Stimulated activated CD4-positive, alpha-beta T cell treated with anti-CD3 and anti-CD28 coated beads, Interleukin-1b, Interleukin-23, amount 100 ng/mL, for 24 hours (primary cell): ENCODE measurements around the gene SS18L1.
"Not testable (repeated sequence)": the region's sequence is repeated elsewhere in the genome, so short reads cannot be mapped to it uniquely, and the experiment has no call there.

Source experiments
- DNase-seq, 4 experiments: peaks; one replicate each; pipeline ENCODE4 v3.0.0-alpha.2; 2020; ENCODE audit warnings: low read depth in 4 of 4, low spot score in 1 of 4

SS18L1 gene, protein sequence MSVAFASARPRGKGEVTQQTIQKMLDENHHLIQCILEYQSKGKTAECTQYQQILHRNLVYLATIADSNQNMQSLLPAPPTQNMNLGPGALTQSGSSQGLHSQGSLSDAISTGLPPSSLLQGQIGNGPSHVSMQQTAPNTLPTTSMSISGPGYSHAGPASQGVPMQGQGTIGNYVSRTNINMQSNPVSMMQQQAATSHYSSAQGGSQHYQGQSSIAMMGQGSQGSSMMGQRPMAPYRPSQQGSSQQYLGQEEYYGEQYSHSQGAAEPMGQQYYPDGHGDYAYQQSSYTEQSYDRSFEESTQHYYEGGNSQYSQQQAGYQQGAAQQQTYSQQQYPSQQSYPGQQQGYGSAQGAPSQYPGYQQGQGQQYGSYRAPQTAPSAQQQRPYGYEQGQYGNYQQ

DNA sequence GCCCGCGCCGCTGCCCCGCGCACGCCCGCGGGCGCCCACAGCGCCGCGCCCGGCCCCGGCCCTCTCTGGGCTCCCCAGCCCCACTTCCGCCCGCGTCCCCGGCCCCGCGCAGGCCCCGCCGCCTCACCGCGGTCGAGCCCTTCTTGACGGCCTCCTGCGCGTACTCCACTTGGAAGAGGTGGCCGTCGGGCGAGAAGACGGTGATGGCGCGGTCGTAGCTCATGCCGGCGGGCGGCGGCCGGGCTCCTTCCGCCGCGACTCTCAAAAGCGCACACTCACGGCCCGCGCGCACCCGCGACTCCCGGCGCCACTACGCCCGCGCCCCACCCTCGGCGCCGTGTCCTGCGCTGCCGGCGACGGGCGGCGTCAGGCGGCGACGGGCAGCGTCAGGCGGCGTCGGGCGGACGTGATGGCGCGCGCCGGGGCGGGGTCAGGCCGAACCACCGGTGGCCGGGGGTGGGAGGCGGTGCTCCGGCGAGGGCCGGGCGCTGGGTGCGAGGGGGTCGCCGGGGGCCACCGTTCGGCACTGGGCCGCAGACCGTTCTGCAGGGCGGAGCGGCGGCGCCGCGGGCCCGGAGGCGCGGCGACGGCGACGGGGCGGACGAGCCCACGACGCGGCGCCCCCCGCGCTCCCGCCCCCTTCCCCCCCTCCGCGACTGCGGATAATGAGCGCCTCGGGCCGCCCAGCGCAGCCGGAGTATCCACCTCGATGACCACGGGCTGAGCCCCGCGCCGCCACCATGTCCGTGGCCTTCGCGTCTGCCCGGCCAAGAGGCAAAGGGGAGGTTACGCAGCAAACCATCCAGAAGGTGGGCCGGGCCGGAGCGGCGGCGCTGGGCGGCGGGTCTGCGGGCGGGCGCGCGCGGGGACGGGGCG is at the start of gene SS18L1, which contains the start of gene PSMA7:
TSS of gene SS18L1 (plus strand) at position 689 of the 876 bp plus-strand sequence. CDS start at position 741, 52 bp downstream.
TSS of gene PSMA7 (minus strand) at position 314 of the 876 bp plus-strand sequence. CDS start at position 223, 91 bp downstream.
- DNase-seq, result peak; percentile 69 to 78 (median 70)

DNA sequence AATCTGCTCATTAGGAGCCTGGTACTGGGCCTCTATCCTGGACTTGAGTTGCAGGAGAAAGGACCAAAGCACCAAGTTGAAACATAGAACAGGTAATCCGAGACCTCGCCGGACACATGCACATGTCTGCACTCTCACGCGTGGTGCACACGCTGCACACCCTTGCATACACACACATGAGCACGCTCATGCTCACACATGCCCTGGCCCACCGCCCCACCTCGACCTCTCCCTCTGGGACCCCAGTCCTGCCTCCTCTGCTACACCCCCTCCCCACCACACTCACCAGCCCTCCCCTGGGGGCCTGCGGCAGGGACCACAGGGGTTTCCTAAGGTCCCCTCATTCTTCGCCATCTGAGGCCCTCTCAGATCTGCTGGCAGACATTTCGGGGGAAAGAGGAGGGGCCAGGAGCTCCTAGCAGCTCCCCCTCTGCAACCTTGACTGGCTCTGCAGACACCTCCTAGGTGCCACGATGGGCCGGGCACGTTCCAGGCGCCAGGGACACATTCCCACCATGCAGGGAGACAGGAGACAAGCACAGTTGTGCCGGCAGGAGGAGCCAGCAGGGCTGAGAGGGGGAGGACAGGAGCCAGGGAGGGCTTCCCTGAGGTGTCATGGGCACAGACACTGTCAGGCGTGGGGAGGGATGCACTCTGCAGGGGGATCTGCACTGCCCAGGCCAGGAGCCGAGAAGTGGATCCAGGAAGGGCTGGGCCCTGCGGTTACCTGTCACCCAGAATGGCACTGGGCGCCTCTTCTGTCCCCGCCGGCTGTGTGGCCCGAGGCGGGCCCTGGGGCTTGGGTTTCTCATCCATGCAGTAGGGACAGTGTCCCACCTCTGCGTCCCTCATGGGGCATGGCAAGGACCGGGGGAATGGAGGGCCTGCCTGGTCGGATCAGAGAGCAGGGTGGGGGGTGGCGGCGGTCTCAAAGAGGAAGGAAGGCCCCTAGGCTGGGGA is 46.9 kb upstream of the SS18L1 start:
- DNase-seq, result no peak

DNA sequence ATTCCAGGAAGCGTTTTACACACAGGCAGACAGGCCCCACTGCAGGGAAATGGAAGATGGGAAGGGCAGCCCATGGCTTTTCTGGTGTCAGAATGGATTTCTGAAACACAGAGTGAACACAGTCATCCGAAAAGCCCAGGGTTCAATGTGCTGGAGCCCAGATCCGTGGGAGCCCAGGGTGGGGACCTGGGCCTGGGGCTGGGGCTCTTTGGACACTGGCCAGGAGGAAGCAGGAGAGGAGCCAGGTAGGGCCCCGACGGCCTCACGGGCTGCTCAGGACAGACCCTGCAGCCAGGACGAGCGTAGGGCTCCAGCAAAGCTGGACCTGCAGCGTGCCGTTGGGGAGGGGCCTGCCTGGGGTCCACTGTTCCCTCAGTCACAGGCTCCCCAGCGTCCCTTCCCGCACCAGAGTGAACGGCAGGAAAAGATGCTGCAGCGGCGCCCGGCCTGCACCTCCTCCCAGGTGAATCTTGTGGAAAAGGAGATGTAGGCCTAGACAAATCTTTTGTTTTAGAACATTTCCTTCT is 45.6 kb upstream of the SS18L1 start:
- no peak for DNase-seq

DNA sequence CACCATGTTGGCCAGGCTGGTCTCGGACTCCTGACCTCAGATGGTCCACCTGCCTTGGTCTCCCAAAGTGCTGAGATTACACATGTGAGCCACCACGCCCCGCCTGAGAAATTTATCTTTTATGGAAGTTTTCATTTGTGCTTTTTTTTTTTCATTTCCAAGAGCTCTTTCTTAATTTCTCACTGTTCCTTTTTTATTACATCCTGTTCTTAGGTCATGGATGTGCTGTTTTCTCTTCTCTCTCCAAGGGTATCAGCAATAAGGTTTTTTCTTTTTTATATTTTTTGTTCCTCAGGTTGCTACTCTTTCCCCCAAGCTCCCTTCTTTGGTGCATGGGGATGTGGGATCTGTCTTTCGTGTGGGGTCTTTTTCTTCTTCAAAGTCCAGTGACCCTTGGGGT is 42.5 kb upstream of the SS18L1 start:
- DNase-seq, result no peak

DNA sequence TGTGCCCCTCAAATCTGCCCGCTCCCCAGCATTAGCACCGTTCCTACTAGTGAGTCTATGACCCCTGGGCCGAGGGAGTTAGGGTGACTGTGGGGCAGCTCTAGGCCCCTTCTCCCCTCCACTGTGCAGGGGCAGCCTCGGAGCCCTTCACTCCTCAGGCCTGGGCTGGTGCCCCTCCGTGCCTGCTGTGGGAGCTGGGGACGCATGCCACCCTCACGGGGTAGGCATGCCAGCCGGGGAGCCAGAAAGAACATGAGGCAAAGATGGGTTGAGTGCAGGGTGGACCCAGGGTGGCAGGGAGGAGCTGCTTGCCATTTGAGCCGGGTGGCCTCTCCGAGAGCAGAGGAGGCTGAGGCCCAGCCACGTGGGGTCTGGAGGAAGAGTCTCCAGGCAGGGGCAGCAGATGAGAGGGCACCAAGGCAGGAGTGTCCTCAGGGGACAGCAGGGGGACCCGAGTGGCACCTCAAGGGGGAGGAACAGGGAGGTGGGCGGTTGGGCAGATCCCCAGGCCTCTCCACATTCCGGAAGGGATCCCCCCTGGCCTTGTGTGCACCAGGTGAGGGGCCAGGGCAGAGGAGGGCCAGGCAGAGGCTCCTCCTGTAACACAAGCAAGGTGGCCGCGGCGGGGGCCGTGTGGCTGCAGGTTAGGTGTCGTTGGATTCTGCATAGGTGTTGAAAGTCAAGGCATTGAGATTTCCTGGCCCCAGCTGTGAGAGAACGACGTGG is 39.9 kb upstream of the SS18L1 start:
- no peak for DNase-seq

DNA sequence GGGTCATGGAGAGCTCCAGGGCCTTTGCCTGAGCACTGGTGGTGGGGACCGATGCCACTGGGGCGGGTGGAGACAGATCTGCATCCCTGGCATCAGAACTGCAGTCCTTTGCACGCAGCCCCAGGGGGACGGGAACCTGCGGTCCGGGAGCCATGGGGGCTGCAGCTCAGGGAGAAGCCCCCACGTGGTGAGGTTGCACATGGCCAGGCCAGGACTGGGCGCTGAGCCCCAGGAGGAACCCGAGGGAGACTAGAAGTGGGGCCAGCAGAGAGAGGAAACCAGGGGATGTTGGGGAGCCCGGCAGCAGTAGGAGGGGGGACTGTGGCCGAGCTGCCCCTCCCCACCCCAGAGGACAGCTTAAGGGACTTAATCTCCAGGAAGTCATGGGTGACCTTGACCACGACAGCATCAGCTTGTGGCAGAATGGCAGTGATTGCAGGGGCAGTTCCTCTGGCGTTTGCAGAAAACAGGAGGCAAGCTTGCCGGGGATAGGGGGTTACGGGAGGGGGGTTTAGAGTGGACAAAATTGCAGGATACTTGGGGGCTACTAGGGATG is 39.3 kb upstream of the SS18L1 start:
- no peak for DNase-seq

DNA sequence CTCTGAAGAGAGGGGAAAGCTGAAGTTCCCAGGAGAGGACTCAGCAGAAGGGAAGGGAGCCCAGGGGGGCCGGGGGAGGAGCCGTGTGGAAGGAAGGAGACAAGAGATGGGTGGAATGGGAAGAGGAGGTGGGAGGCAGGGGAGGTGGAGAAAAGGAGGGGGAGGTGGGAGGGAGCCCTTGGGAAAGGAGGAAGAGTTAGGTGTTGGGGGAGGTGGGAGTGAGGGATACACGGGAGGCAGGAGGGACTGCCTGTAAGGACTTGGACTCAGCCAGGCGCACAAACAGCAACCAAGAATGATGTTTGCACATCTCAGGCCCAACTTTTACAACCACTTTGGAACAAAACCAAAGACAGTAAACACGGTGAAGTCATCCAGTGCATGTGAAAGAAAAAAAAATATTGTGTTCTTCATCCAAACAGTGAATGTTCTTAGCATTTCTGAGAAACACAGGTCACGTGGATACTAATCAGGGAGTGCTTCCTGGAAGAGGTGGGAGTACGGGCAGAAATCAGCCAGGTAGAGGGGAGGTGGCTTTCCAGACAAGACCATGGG is 38.7 kb upstream of the SS18L1 start:
- no peak for DNase-seq

DNA sequence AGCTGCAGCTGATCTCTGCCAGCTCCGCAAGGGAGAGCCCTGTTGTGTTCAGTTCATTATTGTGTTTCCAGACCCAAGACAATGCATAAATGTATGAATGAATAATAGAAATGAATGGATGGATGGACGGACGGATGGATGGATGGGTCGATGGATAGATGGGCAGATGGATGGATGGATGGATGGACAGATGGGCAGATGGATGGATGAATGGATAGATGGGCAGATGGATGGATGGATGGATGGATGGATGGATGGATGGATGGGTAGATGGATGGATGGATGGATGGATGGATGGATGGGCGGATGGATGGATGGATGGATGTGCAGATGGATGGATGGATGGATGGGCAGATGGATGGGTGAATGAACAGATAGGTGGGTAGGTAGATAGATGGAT is 38.0 kb upstream of the SS18L1 start:
- no peak for DNase-seq

DNA sequence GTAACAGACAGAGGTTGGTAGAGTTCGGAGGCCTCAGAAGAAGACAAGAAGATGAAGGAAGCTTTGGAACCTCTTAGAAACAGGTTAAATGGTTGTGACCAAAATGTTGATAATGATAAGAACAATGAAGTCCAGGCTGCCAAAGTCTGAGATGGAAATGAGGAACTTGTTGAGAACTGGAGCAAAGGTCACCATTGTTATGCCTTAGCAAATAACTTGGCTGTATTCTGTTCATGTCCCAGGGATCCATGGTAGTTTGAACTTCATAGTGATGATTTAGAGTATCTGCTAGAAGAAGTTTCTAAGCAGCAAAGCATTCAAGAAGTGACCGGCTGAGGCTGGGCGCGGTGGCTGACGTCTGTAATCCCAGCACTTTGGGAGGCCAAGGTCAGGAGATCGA is 32.4 kb upstream of the SS18L1 start:
- no peak for DNase-seq

DNA sequence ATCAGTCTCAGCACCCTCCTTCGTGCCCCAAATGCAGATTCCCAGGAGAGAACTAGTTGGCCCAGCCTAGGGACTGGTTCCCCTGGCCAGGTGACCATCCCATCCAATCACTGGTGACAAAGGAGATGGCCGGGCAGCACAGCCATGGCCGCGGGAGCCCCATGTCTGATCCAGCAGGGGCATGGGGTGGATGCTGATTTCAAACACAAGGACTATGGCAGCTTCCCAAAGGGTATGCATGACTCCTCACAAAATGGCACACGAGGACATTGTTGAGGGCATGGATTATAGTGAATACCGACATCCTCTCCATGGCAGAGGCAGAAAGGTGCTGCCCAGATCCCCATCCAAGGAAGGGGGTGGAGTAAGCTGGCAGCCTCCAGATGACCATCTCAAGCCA is 31.2 kb upstream of the SS18L1 start:
- no peak for DNase-seq

DNA sequence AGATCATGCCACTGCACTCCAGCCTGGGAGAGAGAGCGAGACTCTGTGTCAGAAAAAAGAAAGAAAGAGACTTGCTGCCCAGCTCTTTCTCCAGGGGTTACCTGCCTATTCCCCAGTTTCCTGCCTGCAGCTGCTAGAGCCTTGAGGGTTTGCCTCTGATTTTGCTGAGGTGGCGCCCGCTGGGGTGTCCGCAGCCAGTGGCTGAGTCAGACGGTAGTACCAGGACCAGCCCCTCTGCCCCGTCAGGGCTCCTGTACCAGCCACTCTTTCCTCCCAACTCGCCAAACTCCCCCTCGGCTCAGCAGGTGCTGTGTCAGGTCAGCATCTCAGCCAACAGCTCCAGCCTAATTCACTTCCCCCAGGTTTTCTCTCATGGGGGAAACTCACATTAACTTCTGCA is 28.7 kb upstream of the SS18L1 start:
- DNase-seq, result no peak

DNA sequence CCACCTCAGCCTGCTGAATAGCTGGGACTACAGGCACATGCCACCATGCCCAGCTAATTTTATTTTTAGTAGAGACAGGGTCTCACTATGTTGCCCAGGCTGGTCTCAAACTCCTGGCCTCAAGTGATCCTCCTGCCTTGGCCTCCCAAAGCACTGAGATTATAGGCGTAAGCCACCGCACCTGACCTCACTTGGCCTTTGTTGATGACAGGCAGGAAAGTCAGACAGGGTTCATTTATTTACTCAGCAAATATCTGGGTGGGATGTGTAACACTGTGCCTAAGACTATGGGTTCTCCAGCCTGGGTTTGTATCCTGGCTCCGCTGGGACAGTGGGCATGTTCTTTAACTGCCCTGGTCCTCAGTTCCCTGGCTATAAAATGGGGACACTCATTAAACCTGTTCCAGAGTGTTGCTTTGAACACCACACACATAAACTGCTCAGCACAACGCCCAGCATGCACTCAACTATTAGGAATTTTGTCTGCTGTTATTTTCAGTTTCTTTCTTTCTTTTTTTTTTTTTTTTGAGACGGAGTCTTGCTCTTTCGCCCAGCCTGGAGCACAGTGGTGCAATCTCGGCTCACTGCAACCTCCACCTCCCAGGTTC is 27.7 kb upstream of the SS18L1 start:
- not testable (repeated sequence) for DNase-seq

DNA sequence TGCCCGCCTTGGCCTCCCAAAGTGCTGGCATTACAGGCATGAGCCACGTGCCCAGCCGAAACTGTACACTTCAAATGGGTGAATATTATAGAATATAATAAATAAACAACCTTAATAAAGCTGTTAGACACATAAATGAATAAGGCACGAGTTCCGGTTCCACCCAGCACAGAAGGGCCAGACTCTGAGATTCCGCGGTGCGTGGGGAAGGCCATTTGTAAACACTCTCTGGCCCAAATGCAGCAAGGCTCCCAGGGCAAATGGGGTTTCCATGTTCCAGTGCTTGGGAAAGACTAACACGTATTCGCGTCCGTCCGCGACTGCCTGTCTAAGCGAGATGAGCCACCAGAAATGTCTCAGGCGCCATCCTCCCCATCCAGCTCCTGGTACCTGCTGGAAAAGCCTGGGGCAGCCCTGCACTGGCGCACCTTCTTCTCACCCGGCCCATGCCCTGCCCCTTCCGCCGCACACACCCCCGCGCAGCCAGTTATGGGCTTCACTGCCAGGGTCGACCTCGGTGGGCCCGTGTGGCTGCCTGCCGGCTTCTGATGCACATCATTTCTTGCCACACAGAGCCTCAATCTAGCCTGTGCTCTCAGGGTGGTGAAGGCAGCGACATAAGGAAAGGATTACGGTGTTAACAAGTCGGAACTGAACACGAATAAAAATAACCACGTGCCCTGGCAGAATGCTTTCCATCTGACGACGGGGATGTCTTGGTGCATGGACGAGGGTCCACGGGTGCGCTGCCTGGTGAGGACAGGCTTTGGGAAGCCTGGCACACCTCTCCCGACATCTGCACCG is 26.8 kb upstream of the SS18L1 start:
- no peak for DNase-seq

DNA sequence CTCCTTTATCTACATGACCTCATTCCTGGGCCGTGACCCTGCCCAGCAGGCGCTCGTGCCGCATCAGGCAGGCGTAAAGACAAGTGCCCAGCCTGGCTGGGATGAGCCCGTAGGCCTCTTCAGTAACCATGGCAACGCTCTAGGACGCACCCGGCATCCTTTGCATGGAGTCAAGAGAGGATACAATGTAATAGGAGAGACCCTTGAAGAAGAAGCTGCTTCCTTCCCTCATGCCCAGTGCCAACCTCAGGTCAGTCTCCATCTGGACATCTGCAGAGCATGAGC is 26.3 kb upstream of the SS18L1 start:
- no peak for DNase-seq

DNA sequence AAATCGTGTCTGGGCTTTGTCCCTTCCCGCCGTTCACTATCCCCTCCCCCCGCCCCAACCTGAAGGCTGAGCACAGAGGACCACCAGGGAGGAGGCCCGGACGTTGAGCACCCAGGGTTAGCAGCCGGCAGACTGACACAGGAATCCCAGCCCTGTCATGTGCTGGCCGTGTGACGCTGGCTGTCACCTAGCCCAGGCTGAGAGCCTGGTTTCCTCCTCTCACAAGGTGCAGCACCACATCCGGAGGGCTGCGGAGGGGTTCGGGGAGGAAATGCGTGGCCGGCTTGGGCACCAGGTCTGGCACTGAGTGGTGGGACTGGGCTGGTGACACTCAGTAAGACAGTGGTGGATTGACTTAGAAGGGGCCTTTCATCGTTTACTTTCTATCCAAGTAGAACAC is 25.9 kb upstream of the SS18L1 start:
- no peak for DNase-seq

DNA sequence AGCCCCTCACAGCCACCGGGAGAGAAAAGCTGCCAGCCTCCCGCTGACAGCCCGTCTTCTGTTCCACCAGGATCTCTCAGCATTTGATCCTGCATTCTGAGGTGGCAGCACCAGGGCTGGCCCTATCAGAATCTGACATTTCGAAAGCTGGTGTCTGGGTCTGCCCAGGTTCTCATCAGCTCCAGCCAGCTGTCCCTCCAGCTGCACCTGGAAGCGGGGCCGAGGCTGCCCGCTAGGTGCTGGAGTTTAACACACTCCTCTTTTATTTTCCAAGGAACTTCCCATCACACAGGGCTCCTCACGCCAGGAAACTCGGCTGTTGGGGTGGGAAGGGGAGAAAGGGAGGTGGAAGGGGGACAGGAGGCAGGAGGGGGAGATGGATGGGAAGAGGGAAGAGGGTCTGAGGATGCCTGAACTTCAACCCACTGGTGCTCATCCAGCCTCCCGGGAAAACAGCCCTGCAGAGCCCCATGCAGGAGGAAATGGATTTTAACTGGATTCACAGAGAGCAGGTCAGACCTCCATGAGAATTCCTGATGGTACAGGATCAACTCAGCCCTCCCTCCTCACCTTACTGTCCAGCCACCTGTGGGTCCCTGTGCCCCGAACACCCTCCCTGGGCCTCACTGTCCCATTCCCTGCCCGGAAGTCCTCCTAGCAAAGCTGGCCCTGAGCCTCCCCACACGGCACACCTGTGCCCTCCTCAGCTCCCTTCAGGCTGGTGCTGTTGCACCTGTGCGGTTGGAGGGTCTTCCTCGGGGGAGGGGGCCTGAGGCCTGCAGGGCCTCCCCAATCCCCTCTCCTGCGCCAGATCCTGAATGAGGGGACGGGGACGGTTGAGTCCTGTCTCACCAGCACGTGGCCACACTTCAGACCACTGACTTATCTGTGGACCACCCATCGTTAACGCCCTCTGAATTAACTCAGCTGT is 25.2 kb upstream of the SS18L1 start:
- DNase-seq, result no peak

DNA sequence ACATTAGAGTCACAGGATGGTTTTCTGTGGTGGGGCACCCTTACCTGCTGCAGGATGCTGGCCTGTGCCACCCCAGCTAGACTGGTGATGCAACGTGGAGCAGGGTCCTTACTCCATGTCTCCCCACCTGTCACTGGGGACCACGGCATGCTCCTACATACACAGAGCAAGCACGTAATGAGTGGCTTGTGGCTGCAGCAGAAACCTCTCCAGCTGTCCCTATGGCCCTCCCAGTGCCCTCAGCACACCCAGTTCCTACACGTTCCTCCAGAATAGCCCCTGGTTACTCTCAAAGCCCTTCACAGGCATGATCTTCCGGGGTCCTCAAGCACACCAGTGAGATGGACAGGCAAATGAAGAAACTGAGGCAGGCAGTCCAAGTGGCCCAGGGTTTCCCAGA is 24.5 kb upstream of the SS18L1 start:
- no peak for DNase-seq
